DMS79 (cell line): ENCODE measurements around the gene ZDHHC14.
"Not testable (repeated sequence)": the region's sequence is repeated elsewhere in the genome, so short reads cannot be mapped to it uniquely, and the experiment has no call there.

Source experiments
- DNase-seq: peaks from one replicate; lab custom pipeline; 2025; lab: John Stamatoyannopoulos, UW

Gene ZDHHC14

DNA sequence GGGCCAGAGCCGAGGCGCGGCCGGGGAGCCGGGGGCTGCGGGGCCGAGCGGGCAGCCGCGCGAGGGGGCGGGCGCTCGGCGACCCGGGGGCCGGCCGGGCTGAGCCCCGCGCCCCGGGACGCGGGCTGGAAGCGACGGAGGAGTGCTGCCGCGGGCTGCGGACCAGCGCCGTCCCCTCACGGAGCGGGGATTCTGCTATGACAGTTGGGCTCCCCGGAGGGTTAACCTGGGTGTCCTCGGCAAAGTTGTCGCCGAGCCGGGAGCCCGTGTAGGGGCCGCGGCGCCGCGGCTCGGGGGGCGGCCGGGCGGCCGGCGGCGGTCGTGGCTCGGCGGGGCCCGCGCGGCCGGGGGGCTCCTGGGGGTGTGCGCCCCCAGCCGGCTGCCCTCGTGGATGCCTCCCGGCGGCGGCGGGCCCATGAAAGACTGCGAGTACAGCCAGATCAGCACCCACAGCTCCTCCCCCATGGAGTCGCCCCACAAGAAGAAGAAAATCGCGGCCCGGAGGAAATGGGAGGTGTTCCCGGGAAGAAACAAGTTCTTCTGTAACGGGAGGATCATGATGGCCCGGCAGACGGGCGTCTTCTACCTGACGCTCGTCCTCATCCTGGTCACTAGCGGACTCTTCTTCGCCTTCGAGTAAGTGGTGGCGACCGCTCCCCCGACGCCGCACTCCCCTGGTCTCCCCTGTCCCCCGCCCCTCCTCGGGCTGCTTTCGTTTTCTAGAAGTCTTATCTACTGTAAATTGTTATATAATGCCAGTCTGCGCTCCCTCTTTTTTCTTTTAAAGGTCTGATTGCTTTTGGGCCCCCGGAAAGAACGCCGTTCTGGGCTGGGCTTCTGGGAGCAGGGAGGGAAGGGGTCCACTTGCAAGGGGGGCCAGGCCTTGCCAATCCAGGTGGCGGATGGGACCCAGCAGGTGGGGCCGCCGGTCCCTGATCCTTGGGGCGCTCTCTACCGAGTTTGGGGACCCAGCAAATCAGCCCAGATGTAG, 936 bp downstream of the ZDHHC14 start:
- no peak for DNase-seq

GRCh38 chr6:157382821-157383220, 1.8 kb downstream of the ZDHHC14 start:
- no peak for DNase-seq

DNA sequence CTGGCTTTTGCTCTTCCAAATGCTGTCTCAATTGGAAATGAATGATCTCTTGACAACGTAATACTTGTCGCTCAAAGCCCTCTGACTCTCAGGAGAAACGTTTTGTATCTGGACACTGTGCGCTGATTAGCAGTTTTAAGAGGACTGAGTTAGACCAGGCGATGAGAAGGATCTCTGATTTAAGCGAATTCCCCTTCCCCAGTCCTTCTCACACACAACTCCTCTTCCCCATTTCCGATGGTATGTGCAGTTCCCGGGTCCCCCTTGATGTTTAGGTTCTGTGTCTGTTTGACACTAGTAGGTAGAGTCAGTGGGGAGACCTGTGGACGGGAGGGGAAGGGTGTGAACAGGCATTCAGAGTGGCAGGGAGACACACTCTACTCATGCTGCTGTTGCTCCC, 2.5 kb downstream of the ZDHHC14 start:
- no peak for DNase-seq

GRCh38 chr6:157384962-157385361, 4.0 kb downstream of the ZDHHC14 start:
- DNase-seq: not testable (repeated sequence)

DNA sequence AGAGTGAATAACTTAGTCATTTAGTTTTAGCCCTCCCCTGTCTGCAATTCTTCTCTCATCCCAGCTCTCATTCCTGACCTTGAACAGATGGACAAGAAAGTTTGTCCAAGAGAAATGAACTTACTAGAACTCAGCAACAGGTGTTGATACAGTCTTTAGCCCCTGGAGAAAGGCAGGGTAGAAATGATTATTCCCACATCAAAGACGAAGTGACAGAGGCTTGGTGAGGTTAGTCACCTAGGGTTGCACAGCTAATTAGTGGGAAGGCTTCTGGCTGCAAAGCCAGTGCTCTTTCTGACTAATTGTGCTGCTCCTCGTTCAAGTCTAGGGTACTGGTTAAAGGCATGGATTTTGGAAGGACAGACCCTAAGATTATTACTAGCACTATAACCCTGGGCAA, 4.5 kb downstream of the ZDHHC14 start:
- no peak for DNase-seq

DNA sequence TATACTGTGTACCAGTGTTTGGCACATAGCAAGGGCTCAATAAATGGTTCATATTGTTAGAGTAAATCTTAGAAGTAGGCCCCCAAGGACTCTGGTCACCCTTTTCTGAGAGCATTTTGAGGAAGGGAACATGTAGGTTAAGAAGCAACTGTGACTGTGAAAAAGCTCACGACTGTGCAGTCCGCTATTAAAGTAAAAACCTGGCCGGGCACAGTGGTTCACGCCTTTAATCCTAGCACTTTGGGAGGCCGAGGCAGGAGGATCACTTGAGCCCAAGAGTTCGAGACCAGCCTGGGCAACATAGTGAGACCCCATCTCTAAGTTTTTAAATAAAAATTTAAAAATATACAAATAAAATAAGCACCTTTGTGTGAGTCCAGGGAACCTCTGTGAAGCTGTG, 5.0 kb downstream of the ZDHHC14 start:
- no peak for DNase-seq

DNA sequence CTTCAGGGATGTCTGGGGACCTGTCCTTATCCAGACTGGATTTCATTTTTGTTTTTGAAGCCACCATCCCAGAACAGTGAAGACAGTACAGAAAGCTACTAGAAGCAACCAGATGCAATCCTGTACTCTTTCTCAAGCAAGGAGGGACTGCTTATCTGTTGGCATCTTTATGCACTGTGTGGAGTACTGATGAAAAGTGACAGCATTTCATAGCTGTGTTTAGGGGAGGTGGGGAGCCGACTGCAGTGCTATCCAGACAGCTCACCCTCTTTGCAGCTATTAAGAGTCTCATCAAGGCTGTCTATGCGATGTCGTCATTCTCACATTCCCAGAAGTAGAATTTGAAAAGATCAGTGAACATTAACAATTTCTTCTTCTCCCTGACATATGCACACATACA, 5.5 kb downstream of the ZDHHC14 start:
- DNase-seq: no peak

- DNase-seq: no peak
These were observed 7.9 kb downstream of the ZDHHC14 start for GRCh38 chr6:157388924-157389323.

- DNase-seq: no peak
These were observed 9.5 kb downstream of the ZDHHC14 start for GRCh38 chr6:157390273-157391060.

DNA sequence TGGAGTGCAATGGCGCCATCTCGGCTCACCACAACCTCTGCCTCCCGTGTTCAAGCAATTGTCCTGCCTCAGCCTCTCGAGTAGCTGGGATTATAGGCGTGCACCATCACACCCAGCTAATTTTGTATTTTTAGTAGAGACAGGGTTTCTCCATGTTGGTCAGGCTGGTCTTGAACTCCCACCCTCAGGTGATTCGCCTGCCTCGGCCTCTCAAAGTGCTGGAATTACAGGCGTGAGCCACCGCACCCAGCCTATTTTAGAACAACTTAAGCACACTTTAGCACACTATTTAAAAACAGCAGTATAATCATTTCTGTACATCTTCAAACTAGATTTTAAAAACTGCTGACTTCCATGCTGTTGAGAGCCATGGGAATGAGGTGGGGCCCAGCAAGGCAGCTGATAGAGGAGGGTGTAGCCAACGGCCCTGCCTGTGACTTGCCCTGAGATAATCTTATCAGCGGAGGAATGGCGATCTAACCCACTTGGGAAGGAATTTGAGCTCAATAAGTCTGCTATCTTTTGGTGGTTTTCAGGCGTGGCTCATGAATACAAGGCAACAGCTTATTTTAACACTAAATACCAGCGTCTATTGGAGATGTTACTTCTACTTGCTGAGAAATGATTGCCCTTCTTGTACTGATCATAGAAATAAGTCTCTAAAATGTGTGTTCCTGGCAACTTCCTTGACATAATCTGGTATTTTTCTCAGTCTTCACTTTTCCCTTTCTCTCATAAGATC, 12.1 kb downstream of the ZDHHC14 start:
- no peak for DNase-seq

GRCh38 chr6:157393669-157394327, 12.8 kb downstream of the ZDHHC14 start:
- no peak for DNase-seq

DNA sequence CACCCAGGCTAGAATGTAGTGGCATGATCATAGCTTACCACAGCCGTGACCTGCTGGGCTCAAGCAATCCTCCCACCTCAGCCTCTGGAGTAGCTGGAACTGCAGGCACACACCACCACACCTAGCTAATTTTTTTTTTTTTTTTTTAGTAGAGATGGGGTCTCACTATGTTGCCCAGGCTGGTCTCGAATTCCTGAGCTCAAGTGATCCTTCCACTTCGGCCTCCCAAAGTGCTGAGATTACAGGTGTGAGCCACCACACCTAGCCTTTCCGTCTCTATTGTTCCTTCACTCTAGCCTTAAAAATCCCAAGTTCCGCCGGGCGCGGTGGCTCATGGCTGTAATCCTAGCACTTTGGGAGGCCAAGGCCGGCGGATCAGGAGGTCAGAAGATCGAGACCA, 14.2 kb downstream of the ZDHHC14 start:
- not testable (repeated sequence) for DNase-seq

DNA sequence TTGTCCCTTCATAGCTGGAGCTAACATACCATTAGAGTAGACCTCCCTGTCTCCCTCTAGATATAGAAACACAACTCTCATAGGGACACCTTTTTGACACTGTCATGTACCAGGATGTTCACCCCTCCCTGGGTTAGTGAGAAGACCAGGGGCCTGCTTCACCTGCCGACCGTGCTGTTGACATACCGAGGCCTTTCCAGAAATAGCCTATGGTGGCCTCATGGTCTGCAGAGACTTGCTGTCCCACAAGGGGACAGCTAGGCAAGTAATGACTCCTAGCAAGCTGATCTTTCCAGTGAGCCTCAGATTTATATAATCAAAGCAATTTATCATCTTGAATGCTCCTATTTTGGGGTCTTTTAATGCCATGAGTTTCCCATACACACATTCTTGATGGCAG, 15.0 kb downstream of the ZDHHC14 start:
- DNase-seq: no peak

DNA sequence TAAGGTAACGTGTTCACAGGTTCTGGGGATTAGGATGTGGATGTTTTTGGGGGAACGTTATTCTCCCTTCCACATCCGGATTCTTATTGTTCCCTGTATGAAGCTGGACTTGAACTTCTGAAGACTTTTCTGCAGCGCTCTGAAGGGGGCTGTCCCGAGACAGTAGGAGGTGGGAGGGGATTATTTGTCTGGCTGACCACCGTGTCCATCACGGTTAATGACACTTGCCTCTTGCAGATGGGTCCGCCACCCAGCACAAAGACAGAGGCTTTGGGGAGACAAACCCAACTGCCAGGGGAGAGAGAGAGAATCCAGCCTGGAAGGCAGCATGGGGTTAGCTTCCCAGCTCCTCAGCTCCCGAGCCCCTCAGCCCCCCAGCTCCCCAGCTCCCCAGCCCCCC, 16.7 kb downstream of the ZDHHC14 start:
- no peak for DNase-seq

GRCh38 chr6:157398151-157398550, 17.2 kb downstream of the ZDHHC14 start:
- DNase-seq: no peak

DNA sequence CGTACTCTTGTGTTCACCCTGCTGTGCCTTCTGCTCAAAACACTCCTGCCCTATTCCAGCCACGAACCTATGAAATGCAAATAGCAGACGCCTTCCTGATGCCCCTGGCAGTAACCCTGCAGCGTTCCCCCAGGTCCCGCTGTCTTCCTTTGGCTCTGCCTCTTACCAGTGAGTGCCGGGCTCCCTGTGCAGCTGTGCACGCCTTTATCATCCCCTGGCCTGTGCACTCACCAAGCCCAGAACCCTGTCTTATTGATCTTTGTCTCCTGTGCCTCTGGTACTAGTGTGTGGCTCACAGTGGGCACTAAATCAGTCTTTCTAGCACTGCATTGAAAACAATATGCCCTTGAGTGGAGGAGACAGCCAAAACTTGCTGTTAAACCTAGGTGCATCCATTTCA, 19.7 kb downstream of the ZDHHC14 start:
- DNase-seq: no peak

- DNase-seq: no peak
These were observed 20.8 kb downstream of the ZDHHC14 start for GRCh38 chr6:157401734-157402338.

- DNase-seq: no peak
These were observed 22.2 kb downstream of the ZDHHC14 start for GRCh38 chr6:157402996-157403685.

- no peak for DNase-seq
These were observed 22.7 kb downstream of the ZDHHC14 start for GRCh38 chr6:157403686-157404051.

DNA sequence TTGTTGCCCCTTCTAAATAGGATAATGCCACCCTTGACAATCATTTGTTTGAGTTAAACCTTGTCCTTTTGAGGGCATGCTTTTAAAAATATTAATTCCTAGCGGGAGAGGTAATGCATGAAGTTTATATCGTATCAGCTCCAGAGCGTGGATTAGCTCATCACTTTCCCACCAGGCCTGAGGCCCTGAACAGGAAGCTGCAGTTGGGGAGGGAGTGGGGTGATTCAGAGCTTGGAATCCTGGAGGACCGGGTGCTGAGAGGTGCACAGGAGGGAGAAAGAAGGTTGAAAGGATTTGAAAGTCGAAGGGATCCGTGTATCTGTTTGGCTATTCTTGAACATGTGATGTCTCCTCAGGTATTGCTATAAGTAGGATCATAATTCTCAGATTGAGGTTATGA, 25.0 kb downstream of the ZDHHC14 start:
- DNase-seq: no peak

GRCh38 chr6:157406661-157407060, 25.7 kb downstream of the ZDHHC14 start:
- DNase-seq: no peak
